Body of pancreas (tissue), 4 donors: ENCODE results near the gene ATP7B.

Experiments
- CTCF ChIP-seq, 7 experiments: fragments of 450-650 bp in 4 of 7; fragments of 200-600 bp in 3 of 7; sonication (generic) in 3 of 7; IDR thresholded peaks; one replicate each; pipeline ENCODE4 v1.5.1; 2016 to 2019; ENCODE audit warnings: antibody characterized with exemption in 7 of 7
- POLR2A ChIP-seq, 3 donors: fragments of 450-650 bp; IDR thresholded peaks; one replicate each; pipeline ENCODE4 v1.6.1; 2016; ENCODE audit warnings: antibody characterized with exemption in 3 of 3, mild to moderate bottlenecking in 2 of 3

DNA sequence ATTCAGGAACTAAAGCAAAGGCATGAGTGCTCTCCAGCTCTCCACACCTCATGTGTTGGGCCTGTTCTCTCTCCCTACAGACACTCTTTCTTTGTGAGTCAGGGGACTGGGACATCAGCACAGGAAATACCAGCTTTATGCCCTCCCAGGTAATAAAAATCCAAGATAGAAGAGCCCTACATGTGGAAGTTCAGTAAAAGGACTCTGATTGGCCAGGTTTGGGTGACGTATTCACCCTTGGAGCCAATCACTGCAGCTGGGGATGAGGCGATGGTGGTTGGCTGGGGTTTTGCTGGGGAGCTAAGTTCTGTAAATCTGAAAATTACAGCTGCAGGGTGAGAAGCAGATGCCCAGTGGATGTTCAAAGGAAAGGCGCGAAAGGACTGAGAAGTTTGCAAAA is 117.0 kb downstream of the ATP7B start:
- no peak for TF ChIP-seq CTCF (IDR thresholded peaks at IDR 0.05)
- TF ChIP-seq POLR2A (IDR thresholded peaks at IDR 0.05) = no peak
